ENCODE measurements around the gene GJC1. TPM values are rescaled to one million over a fixed set of nuclear protein-coding genes. Genes with fewer than 3 reads are reported as not detected.

GJC1 gene
- total RNA-seq, 4 donors from 2014 or later = 7.4 to 32.3 (median 14.5) TPM

DNA sequence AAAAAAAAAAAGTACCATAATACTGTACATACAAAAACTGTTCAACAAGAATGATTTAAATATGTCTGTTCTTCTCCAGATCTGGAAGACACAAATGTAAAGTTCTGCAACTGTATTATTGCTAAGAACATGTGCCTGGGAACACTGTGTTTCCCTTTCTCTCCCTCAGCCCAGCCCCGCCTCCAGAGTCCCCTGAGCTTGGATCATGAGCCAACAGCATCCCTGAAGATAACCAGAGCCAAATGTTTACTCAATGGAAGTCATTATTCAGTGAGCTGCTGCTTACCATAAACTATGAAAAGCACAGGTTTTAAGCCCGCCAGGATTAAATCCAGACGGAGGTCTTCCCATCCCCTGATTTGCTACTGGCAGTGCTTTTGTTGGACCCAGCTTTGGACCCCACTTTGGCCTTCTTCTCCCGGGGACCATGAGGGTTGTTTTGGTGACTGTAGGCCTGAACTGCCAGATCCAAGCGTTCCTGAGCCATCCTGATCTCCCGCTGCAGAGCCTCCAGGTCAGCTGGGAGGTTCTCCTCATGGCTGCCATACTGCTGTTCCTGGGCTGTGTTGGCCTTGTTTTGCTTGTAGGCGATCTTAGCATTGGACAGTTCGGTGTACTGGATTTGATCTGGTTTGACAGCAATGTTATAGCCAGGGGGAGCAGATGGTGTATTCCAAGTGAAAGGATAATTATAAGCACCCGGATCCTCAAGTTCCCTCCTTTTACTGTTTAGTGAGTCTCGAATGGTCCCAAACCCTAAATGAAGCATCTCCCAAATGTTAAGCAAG is 25.6 kb downstream of the GJC1 start:
- ATAC-seq (ENCODE audit: low FRiP score) (no peak), DNase-seq (ENCODE audit: low spot score) (no peak)
- TF ChIP-seq, protein P1, sequence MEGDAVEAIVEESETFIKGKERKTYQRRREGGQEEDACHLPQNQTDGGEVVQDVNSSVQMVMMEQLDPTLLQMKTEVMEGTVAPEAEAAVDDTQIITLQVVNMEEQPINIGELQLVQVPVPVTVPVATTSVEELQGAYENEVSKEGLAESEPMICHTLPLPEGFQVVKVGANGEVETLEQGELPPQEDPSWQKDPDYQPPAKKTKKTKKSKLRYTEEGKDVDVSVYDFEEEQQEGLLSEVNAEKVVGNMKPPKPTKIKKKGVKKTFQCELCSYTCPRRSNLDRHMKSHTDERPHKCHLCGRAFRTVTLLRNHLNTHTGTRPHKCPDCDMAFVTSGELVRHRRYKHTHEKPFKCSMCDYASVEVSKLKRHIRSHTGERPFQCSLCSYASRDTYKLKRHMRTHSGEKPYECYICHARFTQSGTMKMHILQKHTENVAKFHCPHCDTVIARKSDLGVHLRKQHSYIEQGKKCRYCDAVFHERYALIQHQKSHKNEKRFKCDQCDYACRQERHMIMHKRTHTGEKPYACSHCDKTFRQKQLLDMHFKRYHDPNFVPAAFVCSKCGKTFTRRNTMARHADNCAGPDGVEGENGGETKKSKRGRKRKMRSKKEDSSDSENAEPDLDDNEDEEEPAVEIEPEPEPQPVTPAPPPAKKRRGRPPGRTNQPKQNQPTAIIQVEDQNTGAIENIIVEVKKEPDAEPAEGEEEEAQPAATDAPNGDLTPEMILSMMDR (IDR thresholded peaks at IDR 0.05) = no peak

DNA sequence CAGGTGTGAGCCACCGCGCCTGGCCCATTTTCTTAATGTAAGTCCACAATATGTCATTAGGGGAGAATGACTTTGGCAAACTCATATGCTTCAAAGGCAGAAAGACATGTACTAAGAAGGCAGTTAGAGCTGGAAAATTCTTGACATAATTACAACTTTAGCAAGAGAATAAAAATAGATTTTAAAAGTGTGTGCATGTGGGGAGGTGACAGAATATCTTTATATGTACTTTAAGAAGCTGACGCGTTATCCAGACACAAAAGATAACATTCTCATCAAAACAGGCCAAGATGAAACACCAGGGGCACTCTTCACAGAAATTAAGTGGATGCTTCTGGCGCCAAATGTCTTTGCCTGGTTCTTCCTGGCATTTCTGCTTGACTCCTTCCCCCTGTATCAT is 28.2 kb downstream of the GJC1 start:
- no peak for ATAC-seq (ENCODE audit: low FRiP score)
- no peak for DNase-seq (ENCODE audit: low spot score)
- TF ChIP-seq, protein P1 (IDR thresholded peaks at IDR 0.05) = no peak

DNA sequence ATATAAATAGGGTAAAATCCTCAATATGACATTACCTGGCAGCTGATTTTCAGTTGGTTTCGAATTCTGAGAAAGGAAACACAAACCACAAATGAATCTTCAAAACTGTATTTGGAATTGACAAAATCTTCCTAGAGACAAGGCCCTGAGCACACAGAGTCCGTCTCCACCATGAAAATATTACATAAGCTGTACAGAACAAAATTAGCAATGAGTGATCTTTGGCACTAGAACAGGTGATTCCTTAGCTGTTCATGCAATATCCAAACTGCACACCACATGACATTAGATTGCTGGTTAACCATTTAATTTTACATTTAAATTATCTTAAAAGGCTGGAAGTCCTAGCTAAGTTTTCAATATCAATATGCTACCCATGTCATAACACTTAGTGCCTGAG is 31.7 kb downstream of the GJC1 start:
- TF ChIP-seq, protein P1 (IDR thresholded peaks at IDR 0.05) = no peak
- no peak for ATAC-seq (ENCODE audit: low FRiP score)
- no peak for DNase-seq (ENCODE audit: low spot score)

DNA sequence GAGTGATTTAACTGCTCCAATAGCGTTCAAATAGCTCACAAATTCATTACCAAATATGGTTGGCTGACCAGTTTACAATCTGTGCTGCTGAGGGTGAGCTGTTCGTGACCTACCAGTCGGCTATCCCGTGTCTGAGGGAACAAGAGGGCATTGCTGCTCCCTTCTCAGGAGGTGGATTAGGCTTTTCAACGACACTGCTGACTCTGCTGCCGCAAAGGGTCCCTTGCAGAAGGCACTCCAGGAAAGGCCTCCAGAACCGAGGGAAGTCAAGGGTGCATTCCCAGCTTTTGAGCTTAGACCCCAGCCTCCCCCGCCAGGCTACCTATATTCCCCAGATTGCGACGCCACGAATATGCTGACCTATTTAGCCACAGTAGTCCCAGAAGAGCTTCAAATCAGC is 32.3 kb downstream of the GJC1 start:
- TF ChIP-seq, protein P1 (IDR thresholded peaks at IDR 0.05) = no peak
- ATAC-seq (ENCODE audit: low FRiP score) (no peak), DNase-seq (ENCODE audit: low spot score) (no peak)

DNA sequence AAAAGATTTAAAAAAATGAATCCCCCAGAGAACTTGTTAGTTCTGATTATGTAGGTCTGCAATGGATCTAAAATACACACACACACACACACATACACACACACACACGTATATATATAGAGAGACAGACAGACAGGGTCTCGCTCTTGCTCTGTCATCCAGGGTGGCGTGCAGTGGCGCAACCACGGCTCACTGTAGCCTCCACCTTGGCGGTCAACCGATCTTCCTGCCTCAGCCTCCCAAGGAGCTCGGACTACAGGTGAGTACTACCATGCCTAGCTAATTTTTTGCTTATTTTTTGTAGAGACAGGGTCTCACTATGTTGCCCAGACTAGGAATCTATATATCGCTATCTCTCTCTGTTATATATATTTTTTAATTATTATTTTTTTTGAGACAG is 33.4 kb downstream of the GJC1 start:
- no peak for ATAC-seq (ENCODE audit: low FRiP score)
- TF ChIP-seq, protein P1 (IDR thresholded peaks at IDR 0.05) = no peak
- DNase-seq (ENCODE audit: low spot score) = no peak

DNA sequence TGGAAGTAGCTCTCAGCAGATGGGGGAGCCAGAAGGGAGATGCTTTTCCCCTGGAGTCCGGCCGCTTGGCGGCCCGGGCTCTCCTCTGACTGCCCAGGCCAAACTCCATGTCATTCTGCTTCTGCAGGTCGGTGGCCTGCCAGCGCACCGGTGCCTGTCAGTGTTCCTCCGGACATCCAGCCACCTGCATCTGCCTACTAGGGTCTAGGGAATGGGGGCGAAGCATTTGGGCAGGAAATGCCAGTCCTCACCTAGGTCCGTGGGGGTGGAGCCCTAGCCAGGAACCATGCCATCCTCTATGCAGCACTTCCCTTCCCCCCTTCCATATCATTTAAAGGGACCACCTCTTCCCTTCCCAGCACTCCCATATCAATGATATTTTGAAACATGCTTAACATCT is 34.2 kb downstream of the GJC1 start:
- TF ChIP-seq, protein P1 (IDR thresholded peaks at IDR 0.05) = no peak
- no peak for ATAC-seq (ENCODE audit: low FRiP score)
- DNase-seq (ENCODE audit: low spot score) = no peak

DNA sequence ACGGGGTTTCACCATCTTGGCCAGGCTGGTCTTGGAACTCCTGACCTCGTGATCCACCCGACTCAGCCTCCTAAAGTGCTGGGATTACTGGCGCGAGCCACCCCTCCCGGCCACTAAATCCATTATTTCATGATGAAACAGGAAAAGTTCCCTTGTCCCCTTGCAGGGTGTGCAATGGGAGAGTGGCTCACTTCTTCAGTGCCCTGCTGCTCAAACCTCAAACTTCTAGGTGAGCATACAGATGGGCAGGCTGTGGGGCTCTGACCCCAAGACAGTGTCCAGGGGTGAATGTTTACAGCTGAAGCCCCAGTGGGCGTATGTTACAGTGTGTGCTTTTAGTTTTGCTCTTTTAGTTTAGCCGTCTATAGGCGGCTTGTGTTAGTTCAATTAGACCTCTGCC is 34.7 kb downstream of the GJC1 start:
- TF ChIP-seq, protein P1 (IDR thresholded peaks at IDR 0.05) = no peak
- ATAC-seq (ENCODE audit: low FRiP score) (no peak), DNase-seq (ENCODE audit: low spot score) (no peak)
